Mucosa of gallbladder (tissue), 1 donor: ENCODE results near the gene TMEM175. TPM values are rescaled to one million over a fixed set of nuclear protein-coding genes. Genes with fewer than 3 reads are reported as not detected.
"Not testable (repeated sequence)": the region's sequence is repeated elsewhere in the genome, so short reads cannot be mapped to it uniquely, and the experiment has no call there.

ENCODE experiments used
- DNase-seq: peaks from one replicate; pipeline ENCODE4 v3.0.0-alpha.2; 2020; ENCODE audit warnings: low spot score
- total RNA-seq: library from RNA; stranded (reverse); gene quantifications from one replicate; pipeline ENCODE4 v1.2.1, GENCODE V29; 2021
- donor health status: DM: no; HTN: no; CAD: no.

TMEM175 gene
- total RNA-seq, 1 donor from 2014 or later: 48.8 TPM

DNA sequence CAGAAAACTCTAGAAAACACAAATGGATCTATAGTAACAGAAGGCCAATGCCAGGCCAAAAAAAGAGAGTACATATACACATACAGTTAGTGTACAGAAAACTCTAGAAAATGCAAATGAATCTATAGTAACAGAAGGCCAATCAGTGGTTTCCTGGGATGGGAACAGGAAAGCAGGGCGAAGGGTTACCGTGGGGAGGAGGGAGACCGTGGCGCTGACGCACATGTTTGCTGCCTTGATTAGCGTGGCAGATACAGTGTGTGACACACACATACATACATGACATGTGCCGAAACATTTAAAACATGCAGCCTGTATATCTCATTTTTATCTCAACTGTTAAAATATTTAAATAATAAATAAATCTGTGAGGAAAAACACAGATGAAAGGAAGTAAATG, 14.8 kb upstream of the TMEM175 start:
- no peak for DNase-seq

DNA sequence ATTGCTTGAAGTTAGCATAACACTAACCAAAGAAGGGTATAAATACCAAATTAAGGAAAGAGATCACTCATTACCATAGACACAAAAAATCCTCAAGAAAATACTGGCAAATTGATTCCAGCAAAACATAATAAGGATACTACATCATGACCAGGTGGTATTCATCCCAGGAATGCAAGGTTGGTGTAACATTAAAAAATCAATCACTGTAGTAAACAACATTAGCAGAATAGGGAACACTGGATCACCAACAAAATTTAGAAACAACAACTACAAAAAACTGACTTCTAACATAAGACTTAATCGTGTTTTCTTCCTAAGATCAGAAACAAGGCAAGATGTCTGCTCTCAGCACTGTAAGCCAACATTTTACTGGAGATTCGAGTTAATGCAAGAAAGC, 14.3 kb upstream of the TMEM175 start:
- no peak for DNase-seq

DNA sequence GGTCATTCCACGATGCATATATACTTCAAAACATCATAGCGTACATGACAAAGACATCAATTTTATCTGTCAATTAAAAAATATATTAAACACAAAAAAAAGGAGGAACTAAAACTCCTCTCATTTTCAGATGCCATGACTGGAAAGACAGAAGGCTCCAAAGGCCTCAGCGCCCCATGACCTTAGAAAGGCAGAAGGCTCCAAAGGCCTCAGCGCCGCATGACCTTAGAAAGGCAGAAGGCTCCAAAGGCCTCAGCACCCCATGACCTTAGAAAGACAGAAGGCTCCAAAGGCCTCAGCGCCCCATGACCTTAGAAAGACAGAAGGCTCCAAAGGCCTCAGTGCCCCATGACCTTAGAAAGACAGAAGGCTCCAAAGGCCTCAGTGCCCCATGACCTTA, 13.7 kb upstream of the TMEM175 start:
- DNase-seq: not testable (repeated sequence)

DNA sequence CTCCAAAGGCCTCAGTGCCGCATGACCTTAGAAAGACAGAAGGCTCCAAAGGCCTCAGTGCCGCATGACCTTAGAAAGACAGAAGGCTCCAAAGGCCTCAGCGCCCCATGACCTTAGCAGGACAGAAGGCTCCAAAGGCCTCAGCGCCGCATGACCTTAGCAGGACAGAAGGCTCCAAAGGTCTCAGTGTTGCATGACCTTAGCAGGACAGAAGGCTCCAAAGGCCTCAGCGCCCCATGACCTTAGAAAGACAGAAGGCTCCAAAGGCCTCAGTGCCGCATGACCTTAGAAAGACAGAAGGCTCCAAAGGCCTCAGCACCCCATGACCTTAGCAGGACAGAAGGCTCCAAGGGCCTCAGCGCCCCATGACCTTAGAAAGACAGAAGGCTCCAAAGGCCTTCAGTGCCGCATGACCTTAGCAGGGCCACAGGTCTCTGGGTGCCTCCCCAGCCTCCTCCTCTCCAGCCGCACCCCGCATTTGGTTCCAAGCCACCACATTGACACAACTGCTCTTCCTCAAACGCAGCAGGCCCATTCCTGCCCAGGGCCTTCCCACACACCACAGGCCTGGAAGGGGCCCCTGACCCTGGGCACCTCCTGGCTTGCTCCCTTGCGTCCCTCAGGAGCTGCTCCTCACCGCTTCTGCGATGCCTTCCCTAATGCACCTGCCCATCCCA, 13.1 kb upstream of the TMEM175 start:
- DNase-seq: not testable (repeated sequence)

DNA sequence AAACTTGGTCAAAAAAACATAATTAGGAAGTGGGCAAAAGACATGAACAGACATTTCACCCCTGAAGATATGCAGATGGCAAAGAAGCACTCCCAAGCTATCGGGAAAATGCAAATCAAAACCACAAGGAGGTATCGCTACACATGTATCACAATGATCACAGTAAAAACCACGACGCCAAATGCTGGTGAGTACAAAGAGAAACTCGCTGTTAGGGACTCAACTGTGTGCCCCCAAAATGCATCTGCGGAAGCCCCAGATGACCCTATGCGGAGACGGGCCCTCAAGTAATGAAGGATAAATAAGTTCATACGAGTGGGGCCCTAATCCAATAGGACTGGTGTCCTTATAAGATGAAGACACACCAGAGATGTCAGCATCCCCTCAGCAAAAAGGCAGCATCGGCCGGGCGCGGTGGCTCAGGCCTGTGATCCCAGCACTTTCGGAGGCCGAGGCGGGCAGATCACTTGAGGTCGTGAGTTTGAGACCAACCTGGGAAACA, 10.4 kb upstream of the TMEM175 start:
- no peak for DNase-seq

- no peak for DNase-seq
Observed at GRCh38 chr4:924107-925096, 7.9 kb upstream of the TMEM175 start.

DNA sequence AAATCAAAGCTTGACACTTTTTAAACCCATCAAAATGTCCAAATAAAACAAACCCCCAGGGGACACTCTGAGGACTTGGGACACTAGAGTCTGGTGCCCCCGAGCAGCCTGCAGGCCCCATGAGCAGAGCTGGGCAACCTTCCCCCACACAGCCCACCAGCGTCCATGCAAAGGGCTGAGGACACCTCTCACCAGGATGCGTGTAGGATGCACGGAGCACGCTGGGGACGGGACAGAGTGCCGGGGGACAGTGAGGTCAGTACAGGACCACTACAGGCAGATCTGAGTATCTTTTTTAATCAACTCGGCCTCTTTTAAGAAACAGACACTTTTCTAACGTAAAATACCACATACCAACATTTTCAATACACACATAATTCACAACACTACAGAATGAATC, 7.1 kb upstream of the TMEM175 start:
- no peak for DNase-seq

GRCh38 chr4:925771-926500, 6.3 kb upstream of the TMEM175 start:
- no peak for DNase-seq

- DNase-seq: no peak
Observed at GRCh38 chr4:926538-926937, 5.7 kb upstream of the TMEM175 start.

DNA sequence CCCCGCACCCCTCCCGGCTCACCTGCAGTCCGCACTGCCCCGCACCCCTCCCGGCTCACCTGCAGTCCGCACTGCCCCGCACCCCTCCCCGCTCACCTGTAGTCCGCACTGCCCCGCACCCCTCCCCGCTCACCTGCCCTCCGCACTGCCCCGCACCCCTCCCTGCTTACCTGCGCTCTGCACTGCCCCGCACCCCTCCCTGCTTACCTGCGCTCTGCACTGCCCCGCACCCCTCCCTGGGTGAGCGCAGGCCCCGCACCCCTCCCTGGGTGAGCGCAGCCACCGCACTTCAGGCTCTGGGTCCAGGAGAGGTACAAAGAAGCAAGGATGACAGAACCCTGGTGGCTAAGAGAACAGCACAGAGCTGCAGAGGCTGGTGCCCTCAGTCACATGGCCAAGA, 4.7 kb upstream of the TMEM175 start:
- DNase-seq: not testable (repeated sequence)

DNA sequence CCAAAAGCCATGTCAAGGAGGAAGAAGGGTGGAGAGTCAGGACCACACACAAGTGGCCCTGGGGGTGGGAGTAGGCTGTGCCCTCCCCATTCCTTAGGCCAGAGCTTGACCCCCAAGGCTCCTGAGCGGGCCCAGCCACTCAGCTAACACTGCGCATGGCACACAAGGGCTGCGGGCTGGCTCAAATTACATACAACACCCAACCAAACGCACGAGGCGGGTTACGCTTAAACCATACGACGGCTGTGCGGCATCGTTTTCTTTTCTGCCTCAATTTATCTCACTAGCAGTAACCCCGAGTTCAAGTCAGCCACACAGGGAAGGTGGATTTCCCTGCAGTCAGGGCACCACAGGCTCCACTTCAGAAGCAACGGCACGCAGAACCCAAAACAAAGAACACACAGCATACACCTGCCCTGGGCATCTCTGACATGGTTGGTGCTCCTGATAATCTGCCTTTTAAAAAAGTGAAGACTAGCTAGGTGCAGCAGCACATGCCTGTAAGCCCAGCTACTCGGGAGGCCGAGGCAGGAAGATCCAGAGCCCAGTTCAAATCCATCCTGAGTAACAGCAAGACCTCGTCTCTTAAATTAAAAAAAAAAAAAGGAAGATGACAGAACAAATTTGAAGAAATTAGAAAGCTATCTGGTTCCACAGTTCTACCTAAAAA, 3.0 kb upstream of the TMEM175 start:
- no peak for DNase-seq

- DNase-seq: no peak
Observed at GRCh38 chr4:930028-930551, 2.2 kb upstream of the TMEM175 start.

GRCh38 chr4:930827-931193, 1.4 kb upstream of the TMEM175 start:
- DNase-seq: no peak

- DNase-seq: no peak
Observed at GRCh38 chr4:931194-931959, 883 bp upstream of the TMEM175 start.

DNA sequence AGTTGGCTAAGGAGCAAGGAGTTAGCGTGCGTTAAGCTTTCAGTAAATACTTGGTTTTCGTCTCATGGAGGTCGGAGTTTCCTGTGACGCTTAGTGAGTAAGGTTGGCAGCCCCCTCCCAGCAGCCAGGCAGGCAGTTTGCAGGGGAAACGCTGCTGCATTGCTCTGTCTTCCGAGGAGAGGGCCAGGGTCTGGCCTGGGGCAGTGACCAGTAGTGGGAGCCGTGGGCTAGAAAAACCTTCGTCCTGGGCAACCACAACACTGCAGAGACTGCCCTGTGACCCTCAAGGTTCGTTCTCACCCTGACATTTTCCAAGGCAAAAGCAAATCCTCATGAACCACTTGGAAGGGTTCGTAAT, 432 bp downstream of the TMEM175 start:
- no peak for DNase-seq

DNA sequence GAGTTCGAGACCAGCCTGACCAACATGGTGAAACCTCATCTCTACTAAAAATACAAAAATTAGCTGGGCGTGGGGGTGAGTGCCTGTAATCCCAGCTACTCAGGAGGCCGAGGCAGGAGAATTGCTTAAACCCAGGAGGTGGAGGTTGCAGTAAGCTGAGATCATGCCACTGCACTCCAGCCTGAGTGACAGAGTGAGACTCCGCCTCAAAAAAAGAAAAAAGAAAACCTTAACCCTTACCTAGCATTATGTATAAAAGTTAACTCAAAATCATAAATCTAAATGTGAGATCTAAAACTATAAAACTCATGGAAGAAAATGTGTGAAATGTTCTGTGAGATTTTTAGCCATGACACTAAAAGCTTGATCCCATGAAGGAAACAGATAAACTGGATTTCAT, 7.2 kb downstream of the TMEM175 start:
- not testable (repeated sequence) for DNase-seq

DNA sequence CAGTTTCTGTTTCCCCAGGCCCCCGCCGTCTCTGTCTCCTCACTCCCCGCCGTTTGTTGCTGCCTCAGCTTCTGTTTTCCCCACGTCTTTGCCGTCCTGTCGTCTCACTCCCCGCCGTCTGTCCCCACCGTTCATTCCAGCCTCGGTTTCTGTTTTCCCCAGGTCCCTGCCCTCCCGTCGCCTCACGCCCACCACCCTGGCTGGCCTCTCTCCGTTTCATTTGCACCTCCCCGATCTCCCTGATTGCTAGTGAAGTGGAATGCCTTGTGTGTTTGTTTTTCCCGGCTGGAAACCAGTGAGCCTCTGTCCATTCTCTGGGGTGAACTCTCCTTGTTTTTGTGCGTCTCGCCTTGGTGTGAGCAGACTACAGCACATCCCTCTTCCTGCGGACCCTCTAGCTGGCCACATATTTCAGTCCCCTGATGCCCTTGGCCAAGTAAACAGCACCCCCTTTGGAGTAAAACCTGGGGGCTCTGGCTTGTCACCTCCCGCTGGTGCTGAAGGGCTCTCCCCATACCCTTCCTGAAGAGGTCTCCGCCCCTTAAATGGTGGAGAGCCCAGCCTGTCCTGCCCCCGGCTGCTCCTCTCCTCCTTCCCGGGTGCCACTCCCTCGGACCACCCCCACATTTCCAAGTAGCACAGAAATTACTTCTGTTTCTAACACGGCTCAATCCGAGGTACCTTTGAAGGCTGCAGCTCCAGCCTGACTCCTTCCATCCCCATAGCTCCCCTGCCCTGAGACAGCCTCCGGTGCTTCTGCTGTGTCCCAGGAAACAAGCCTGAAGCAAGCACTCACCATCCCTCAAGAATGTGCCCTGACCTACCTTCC, 13.2 kb downstream of the TMEM175 start:
- no peak for DNase-seq

GRCh38 chr4:946103-946450, 13.8 kb downstream of the TMEM175 start:
- DNase-seq: no peak

- no peak for DNase-seq
Observed at GRCh38 chr4:946517-947471, 14.5 kb downstream of the TMEM175 start.
